Kidney tubule cell (primary cell): ENCODE data around the gene OR52L1.
A peak's percentile ranks its signal among the peaks of the same experiment; 100 is the strongest.
"Not testable (repeated sequence)": the region's sequence is repeated elsewhere in the genome, so short reads cannot be mapped to it uniquely, and the experiment has no call there.

Source experiments
- DNase-seq: peaks from one replicate; pipeline ENCODE4 v3.0.0-alpha.2; 2018; ENCODE audit warnings: low spot score

Gene OR52L1

DNA sequence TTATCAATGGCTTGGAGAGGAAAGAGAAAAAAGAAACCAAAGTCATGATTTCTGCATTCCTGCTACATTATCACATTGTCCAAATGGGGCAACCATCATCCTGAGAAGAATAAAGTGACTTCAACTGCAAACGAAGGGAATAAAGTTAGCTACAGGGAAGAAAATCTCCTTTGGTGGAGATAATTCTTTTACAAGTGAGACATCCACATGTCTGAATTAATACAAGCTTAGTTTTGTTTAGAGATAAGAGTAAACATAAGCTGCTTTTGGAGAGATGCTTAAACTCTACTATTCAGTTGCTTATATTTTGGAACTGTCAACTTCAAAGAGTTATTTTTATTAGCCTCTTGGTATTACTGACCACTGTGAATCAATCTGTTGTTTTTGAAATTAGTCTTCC lies at the start of gene OR52L1:
OR52L1 (minus strand) TSS at position 101 of the 400 bp plus-strand sequence; CDS start at position 46, 55 bp downstream.
- no peak for DNase-seq

GRCh38 chr11:6030708-6031405 lies 44.1 kb upstream of the OR52L1 start, which contains the start of gene OR56A1:
Gene OR56A1, minus strand, starts transcription at chr11:6030758. Its CDS starts 3,066 bp downstream, at chr11:6027692.
- no peak for DNase-seq

- no peak for DNase-seq
These were observed 40.7 kb upstream of the OR52L1 start for GRCh38 chr11:6027501-6027900.

GRCh38 chr11:6025056-6025455 lies 38.3 kb upstream of the OR52L1 start:
- no peak for DNase-seq

DNA sequence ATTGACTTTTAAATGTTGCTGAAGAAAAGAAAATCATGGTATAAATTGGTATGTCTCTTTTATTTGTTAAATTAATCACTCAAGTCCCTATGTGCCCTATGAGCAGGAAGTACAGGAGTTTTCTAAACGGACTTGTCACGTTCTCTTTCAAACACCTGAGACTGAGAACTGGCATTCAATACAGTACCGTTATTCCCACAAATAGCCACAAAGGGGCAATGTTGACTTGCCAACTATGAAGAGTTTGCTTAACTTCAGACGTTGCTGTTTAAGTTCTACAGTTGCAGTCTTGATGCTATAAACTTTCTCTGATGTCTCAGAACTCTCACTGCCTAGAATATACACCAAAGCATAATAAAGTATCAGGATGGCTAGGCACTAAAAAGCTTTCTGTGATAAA lies 36.2 kb upstream of the OR52L1 start:
- DNase-seq: peak; percentile 44

- no peak for DNase-seq
These were observed 26.3 kb upstream of the OR52L1 start for GRCh38 chr11:6013042-6013441.

DNA sequence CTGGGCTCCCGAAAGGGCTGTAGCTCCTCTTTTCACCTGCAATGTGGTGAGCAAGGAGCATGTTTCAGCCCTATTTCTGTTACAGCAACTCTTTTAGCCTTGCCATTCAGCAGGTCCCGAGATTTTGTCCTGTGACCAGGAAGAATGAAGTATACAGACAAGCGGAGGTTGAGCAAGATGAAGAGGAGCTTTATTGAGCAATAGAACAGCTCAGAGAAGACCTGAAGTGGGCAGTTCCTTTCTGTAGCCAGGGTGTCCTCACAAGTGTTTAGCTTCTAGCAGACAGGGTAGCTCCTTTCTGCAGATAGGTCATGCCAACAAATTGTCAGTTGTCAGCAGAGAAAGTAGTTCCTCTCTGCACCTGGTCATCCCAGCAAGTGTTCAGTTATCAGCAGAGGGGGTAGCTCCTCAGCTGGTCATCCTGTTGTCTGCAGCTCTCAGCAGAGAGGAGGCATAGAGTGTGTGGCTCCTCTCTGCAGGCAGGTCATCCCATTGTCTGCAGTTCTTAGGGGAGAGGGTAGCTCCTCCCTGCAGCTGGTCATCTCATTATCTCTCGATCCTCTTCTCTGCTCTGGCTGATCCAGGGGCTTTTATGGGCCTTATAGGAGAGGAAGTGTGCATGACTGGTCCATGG lies 25.4 kb upstream of the OR52L1 start:
- DNase-seq: no peak

- DNase-seq: no peak
These were observed 20.1 kb upstream of the OR52L1 start, which contains the start of gene OR56A4 for GRCh38 chr11:6006846-6007245. Gene OR56A4, minus strand, starts transcription at chr11:6006946. Its CDS starts 3,954 bp downstream, at chr11:6002992.

GRCh38 chr11:6006395-6006794 lies 19.6 kb upstream of the OR52L1 start:
- peak; percentile 3 for DNase-seq

DNA sequence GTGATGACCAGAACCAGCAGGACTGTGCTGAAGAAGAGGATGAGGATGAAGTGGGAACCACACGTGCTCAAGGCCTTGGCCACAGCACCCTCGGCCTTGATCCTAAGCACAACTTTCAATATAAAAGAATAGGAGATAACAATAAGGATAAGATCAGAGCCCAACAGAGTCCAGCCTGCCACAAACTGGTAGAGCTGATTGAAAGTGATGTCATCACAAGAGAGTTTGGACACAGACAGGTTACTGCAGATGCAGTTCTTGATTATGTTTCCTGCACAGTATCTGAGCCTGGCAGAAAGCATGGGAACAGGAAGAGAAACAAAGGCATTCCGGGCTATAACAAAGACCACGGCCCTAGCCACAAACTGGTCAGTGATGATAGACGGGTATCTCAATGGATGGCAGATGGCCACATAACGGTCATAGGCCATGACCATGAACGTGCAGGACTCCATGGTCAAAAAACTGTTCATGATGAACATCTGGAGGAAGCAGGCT lies 15.5 kb upstream of the OR52L1 start:
- no peak for DNase-seq

GRCh38 chr11:5994791-5995190 lies 8.0 kb upstream of the OR52L1 start:
- DNase-seq: no peak

GRCh38 chr11:5992604-5993251 lies 5.9 kb upstream of the OR52L1 start:
- DNase-seq: peak; percentile 28

DNA sequence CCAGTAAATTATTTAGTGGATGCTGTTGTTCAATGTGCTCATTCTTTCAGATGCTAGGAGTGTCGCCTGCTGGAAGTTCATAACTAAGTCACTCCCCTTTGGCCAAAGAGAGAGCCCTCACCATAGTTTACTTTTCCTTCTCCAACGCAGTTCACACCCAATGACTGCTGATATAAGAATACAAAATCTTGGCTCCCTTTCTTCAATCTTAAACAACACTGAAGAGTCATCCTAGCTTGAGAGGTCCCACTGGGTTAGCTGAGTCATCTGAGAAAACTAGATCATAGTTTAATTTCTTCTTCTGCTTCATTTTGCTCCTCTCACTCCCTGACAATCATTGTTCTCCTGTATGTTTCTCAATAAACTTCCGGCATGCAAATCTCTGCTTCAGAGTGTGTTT lies 5.4 kb upstream of the OR52L1 start:
- no peak for DNase-seq

DNA sequence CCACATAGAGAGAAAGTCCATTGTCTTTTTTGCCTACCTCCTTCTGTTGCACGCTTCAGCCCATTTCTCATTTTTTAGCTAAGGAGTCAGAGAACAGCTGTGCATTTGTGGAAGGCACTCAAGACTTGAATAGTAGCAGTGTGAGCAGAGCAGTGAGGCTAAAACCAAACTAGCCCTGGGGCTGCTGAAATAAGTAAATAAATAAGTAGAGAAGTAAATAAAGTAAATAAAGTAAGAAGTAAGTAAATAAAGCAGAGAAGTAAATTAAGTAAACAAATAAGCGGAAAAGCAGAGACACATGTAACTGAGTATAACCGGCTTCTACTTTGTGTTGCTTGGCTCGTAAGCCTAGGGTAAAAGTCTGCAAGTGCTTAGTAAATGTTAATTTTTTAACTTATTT lies 2.4 kb upstream of the OR52L1 start:
- no peak for DNase-seq

DNA sequence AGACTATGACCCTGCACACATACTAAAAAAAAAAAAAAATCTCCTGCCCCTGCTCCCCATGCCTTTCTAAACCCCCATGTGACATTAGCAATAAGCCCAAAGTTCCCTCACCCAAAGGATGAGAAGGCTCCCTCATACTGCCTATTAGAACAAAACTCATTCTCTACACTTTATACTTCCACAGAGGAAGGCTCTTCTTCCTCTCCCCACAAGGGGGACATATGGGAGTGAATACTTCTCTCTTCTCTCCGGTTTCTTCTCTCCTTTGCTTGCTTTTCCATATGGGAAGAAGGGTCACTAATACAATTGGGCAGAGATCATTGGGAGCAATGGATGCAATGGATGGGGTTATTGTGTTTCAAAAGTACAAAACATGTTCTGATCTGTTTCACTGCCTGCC lies 3.3 kb downstream of the OR52L1 start:
- no peak for DNase-seq

GRCh38 chr11:5973530-5973929 lies 13.3 kb downstream of the OR52L1 start:
- DNase-seq: no peak

GRCh38 chr11:5968394-5968793 lies 18.4 kb downstream of the OR52L1 start, which contains the start of gene OR56A5:
Gene OR56A5, minus strand, starts transcription at chr11:5968494. Its CDS starts 0 bp downstream, at chr11:5968494.
- DNase-seq: no peak

- DNase-seq: peak; percentile 15
These were observed 19.1 kb downstream of the OR52L1 start for GRCh38 chr11:5967708-5968107.

- no peak for DNase-seq
These were observed 19.8 kb downstream of the OR52L1 start for GRCh38 chr11:5966958-5967357.

DNA sequence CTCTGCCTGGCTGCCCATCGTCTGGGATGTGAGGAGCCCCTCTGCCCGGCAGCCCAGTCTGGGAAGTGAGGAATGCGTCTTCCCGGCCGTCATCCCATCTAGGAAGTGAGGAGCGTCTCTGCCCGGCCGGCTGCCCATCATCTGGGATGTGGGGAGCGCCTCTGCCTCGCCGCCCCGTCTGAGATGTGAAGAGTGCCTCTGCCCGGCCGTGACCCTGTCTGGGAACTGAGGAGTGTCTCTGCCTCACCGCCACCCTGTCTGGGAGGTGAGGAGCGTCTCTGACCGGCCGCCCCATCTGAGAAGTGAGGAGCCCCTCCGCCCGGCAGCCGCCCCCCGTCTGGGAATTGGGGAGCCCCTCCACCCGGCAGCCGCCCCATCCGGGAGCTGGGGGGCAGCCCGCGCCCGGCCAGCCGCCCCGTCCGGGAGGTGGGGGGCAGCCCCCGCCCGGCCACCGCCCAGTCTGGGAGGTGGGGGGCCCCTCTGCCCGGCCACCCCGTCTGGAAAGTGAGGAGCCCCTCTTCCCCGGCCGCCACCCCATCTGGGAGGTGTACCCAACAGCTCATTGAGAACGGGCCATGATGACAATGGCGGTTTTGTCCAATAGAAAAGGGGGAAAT lies 26.0 kb downstream of the OR52L1 start:
- DNase-seq: not testable (repeated sequence)

DNA sequence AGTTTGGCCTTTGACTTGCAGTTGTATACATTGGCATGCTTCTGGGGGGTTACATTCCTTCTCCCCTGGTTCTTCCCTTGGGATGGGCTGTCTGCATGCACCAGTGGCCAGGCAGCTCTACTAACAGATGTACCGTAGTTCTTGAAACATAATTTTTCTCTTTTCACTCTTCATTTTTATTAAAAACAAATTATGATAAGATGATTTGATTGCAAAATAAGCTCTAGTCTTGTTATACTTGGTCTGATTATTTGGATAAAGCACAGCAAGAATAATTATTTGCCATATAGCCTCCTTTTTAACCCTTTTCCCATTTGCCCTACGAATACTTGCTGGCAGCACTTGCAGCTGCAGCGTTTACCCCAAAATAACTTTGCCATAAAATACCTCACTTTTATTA lies 31.2 kb downstream of the OR52L1 start:
- DNase-seq: no peak

GRCh38 chr11:5941951-5942350 lies 44.8 kb downstream of the OR52L1 start, which contains the start of gene OR56A3:
Gene OR56A3, plus strand, starts transcription at chr11:5942251. Its CDS starts 5,096 bp downstream, at chr11:5947347.
- no peak for DNase-seq
